Measurements from ENCODE around the gene ADGRG6.
"Not testable (repeated sequence)": the region's sequence is repeated elsewhere in the genome, so short reads cannot be mapped to it uniquely, and the experiment has no call there.

ADGRG6 gene

GRCh38 chr6:142323377-142323776 lies 21.6 kb downstream of the ADGRG6 start:
- DNase-seq = no peak

- no peak for DNase-seq
Measured at GRCh38 chr6:142324111-142324510, 22.3 kb downstream of the ADGRG6 start.

- no peak for DNase-seq
Measured at GRCh38 chr6:142325111-142325510, 23.3 kb downstream of the ADGRG6 start.

GRCh38 chr6:142326540-142326939 lies 24.7 kb downstream of the ADGRG6 start:
- DNase-seq = no peak

- no peak for DNase-seq
Measured at GRCh38 chr6:142328070-142328469, 26.3 kb downstream of the ADGRG6 start.

GRCh38 chr6:142329486-142330113 lies 27.8 kb downstream of the ADGRG6 start:
- no peak for DNase-seq

- no peak for DNase-seq
Measured at GRCh38 chr6:142331075-142331551, 29.3 kb downstream of the ADGRG6 start.

- no peak for DNase-seq
Measured at GRCh38 chr6:142331601-142332000, 29.8 kb downstream of the ADGRG6 start.

GRCh38 chr6:142332393-142333098 lies 30.7 kb downstream of the ADGRG6 start:
- DNase-seq = no peak

- no peak for DNase-seq
Measured at GRCh38 chr6:142333431-142333830, 31.6 kb downstream of the ADGRG6 start.

- no peak for DNase-seq
Measured at GRCh38 chr6:142334294-142334693, 32.5 kb downstream of the ADGRG6 start.

- DNase-seq = no peak
Measured at GRCh38 chr6:142335415-142335814, 33.6 kb downstream of the ADGRG6 start.

- no peak for DNase-seq
Measured at GRCh38 chr6:142336183-142336582, 34.4 kb downstream of the ADGRG6 start.

- DNase-seq = no peak
Measured at GRCh38 chr6:142336787-142337186, 35.0 kb downstream of the ADGRG6 start.

GRCh38 chr6:142339113-142339512 lies 37.3 kb downstream of the ADGRG6 start:
- no peak for DNase-seq

GRCh38 chr6:142339968-142340658 lies 38.3 kb downstream of the ADGRG6 start:
- no peak for DNase-seq

- no peak for DNase-seq
Measured at GRCh38 chr6:142341855-142342330, 40.1 kb downstream of the ADGRG6 start.

GRCh38 chr6:142342986-142343385 lies 41.2 kb downstream of the ADGRG6 start:
- DNase-seq = no peak

- no peak for DNase-seq
Measured at GRCh38 chr6:142343938-142344337, 42.1 kb downstream of the ADGRG6 start.

GRCh38 chr6:142345261-142345660 lies 43.5 kb downstream of the ADGRG6 start:
- no peak for DNase-seq

- DNase-seq = not testable (repeated sequence)
Measured at GRCh38 chr6:142346166-142346565, 44.4 kb downstream of the ADGRG6 start.

GRCh38 chr6:142349215-142349823 lies 47.5 kb downstream of the ADGRG6 start:
- no peak for DNase-seq

GRCh38 chr6:142350309-142350708 lies 48.5 kb downstream of the ADGRG6 start:
- no peak for DNase-seq

Data from activated CD8-positive, alpha-beta memory T cell treated with anti-CD3 and anti-CD28 coated beads, Interleukin-2, amount 50 U/mL, for 48 hours (primary cell).